ENCODE results near the gene UBE2O.

DNA sequence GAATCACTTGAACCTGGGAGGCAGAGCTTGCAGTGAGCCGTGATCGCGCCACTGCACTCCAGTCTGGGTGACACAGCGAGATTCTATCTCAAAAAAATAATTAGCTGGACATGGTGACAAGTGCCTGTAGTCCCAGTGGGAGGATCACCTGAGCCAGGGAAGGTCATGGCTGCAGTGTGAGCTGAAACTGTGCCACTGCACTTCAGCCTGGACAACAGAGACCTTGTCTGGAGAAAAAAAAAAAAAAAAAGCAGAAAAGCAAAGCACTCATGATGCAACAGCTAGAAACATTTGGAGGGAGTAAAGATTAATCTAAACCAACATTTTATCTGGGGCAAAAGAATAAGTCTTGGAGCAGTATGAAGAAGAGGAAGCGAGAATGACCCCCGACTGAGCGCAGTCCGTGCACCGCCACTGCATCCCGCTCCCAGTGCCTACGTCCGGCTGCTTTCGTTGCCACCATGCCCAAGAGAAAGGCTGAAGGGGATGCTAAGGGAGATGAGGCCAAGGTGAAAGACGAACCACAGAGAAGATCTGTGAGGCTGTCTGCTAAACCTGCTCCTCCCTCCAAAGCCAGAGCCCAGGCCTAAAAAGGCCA, 107.5 kb downstream of the UBE2O start:
- TF ChIP-seq, protein P1, sequence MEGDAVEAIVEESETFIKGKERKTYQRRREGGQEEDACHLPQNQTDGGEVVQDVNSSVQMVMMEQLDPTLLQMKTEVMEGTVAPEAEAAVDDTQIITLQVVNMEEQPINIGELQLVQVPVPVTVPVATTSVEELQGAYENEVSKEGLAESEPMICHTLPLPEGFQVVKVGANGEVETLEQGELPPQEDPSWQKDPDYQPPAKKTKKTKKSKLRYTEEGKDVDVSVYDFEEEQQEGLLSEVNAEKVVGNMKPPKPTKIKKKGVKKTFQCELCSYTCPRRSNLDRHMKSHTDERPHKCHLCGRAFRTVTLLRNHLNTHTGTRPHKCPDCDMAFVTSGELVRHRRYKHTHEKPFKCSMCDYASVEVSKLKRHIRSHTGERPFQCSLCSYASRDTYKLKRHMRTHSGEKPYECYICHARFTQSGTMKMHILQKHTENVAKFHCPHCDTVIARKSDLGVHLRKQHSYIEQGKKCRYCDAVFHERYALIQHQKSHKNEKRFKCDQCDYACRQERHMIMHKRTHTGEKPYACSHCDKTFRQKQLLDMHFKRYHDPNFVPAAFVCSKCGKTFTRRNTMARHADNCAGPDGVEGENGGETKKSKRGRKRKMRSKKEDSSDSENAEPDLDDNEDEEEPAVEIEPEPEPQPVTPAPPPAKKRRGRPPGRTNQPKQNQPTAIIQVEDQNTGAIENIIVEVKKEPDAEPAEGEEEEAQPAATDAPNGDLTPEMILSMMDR (IDR thresholded peaks at IDR 0.05; ENCODE audit: low read depth, low read length): no peak
- no peak for TF ChIP-seq POLR2A (IDR thresholded peaks at IDR 0.05; ENCODE audit: extremely low read depth, insufficient read length)
